K562 (cell line): Measurements from ENCODE around the gene PDE12. TPM values are rescaled to one million over a fixed set of nuclear protein-coding genes. Genes with fewer than 3 reads are reported as not detected.

Experiments used
- ATAC-seq: fragments of 200-7000 bp; cut with Tn5 transposase; 3 replicates; pipeline ENCODE4 v1.9.1; 2020; ENCODE audit warnings: moderate library complexity
- BruUV-seq: library from RNA; stranded (reverse); fragments of 400-500 nt; replicated peaks from 2 replicates; lab custom pipeline; 2021; lab: Mats Ljungman, UMichigan
- CTCF ChIA-PET: fragments of 300-600 bp; formaldehyde crosslinking; extraction: SDS; loops from one replicate; lab custom pipeline; 2021; ENCODE audit warnings: low intra/inter-chr PET ratio; lab: Yijun Ruan, JAX
- POLR2A ChIA-PET: fragments of 300-600, 350-650 bp; sonication (Branson Sonifier 250); formaldehyde crosslinking; extraction: SDS; loops from one replicate; lab custom pipeline; 2021; ENCODE audit warnings: antibody characterized with exemption, inconsistent platforms; lab: Yijun Ruan, JAX
- DNase-seq, 4 experiments: peaks; one replicate each; pipeline versions ENCODE4 v3.0.0 to v3.0.0-alpha.2; 2011 to 2018; ENCODE audit warnings: low spot score in 3 of 4, mixed read lengths in 3 of 4; ENCODE audit errors: extremely low read depth in 1 of 4
- FAIRE-seq: peaks from 2 replicates; lab custom pipeline; 2011; peaks lifted over from hg19 to GRCh38; lab: Jason Lieb, UNC
- H2AFZ ChIP-seq: 2 replicates; pipeline ENCODE4 v1.6.0; 2011; ENCODE audit warnings: low read depth, low read length, control low read depth, inconsistent platforms
- H3K27ac ChIP-seq: fragments of 200-600 bp; 3 replicates; pipeline ENCODE4 v1.8.0; 2011; ENCODE audit warnings: low read depth, mild to moderate bottlenecking, control low read depth, inconsistent platforms, low read length, moderate library complexity, mixed read lengths; ENCODE audit errors: extremely low read depth
- H3K27me3 ChIP-seq, 2 experiments: fragments of 300-600 bp in 1 of 2; 2 replicates in 1 of 2; 3 replicates in 1 of 2; pipeline versions ENCODE4 v1.6.0 to v1.8.0; 2011; ENCODE audit warnings: inconsistent platforms in 2 of 2, low read length in 2 of 2, mild to moderate bottlenecking in 1 of 2, mixed read lengths in 1 of 2, moderate library complexity in 1 of 2; ENCODE audit not compliant: control insufficient read depth in 2 of 2, insufficient read depth in 2 of 2
- H3K36me3 ChIP-seq: fragments of 300-600 bp; 3 replicates; pipeline ENCODE4 v1.8.0; 2011; ENCODE audit warnings: mild to moderate bottlenecking, low read length, inconsistent platforms; ENCODE audit not compliant: control insufficient read depth, insufficient read depth
- H3K4me1 ChIP-seq, 2 experiments: fragments of 200-600 bp in 1 of 2; replicated peaks in 1 of 2; 2 replicates in 1 of 2; 3 replicates in 1 of 2; pipeline versions ENCODE4 v1.5.1 to v1.8.0; 2011; ENCODE audit warnings: inconsistent platforms in 2 of 2, low read length in 2 of 2, mild to moderate bottlenecking in 1 of 2, mixed read lengths in 1 of 2, moderate library complexity in 1 of 2; ENCODE audit not compliant: control insufficient read depth in 2 of 2, insufficient read depth in 2 of 2
- H3K4me2 ChIP-seq: 2 replicates; pipeline ENCODE4 v1.6.1; 2011; ENCODE audit warnings: low read length, control low read depth, inconsistent platforms, mixed read lengths; ENCODE audit not compliant: insufficient read depth
- H3K4me3 ChIP-seq: fragments of 200-600 bp; sonication (generic), shearing (Covaris generic); 2 replicates; pipeline ENCODE4 v1.5.1; 2016; ENCODE audit warnings: control low read depth, inconsistent platforms
- H3K79me2 ChIP-seq: fragments of 200-600 bp; 3 replicates; pipeline ENCODE4 v1.8.0; 2011; ENCODE audit warnings: low read length, inconsistent platforms; ENCODE audit not compliant: control insufficient read depth, insufficient read depth
- H3K9ac ChIP-seq, 2 experiments: 2 replicates each; pipeline versions ENCODE4 v1.6.0 to v1.6.1; 2011; ENCODE audit warnings: low read depth in 2 of 2, low read length in 2 of 2, control low read depth in 1 of 2, inconsistent platforms in 1 of 2, mild to moderate bottlenecking in 1 of 2, mixed read lengths in 1 of 2; ENCODE audit not compliant: insufficient read depth in 1 of 2
- H3K9me1 ChIP-seq: one replicate; pipeline ENCODE4 v1.6.0; 2011; ENCODE audit warnings: inconsistent platforms, mild to moderate bottlenecking, low read length, moderate library complexity; ENCODE audit not compliant: control insufficient read depth, insufficient read depth
- H3K9me3 ChIP-seq: replicated peaks from 2 replicates; pipeline ENCODE4 v1.5.1; 2011; ENCODE audit warnings: low read depth, low read length, inconsistent platforms; ENCODE audit not compliant: control insufficient read depth, insufficient read depth
- H4K20me1 ChIP-seq: replicated peaks from 2 replicates; pipeline ENCODE4 v1.6.1; 2011; ENCODE audit warnings: low read length, inconsistent platforms, mixed read lengths; ENCODE audit not compliant: control insufficient read depth, insufficient read depth
- FOXJ2 ChIP-seq: fragments of 200-800 bp; sonication (Bioruptor generic); IDR thresholded peaks from 2 replicates; pipeline ENCODE4 v1.6.1; 2016; ENCODE audit warnings: missing genetic modification characterization, missing compliant biosample characterization
- GABPB2 ChIP-seq: fragments of 250-450 bp; sonication (Bioruptor Pico); conservative IDR thresholded peaks from 2 replicates; pipeline ENCODE4 v1.5.1; 2021; ENCODE audit warnings: mild to moderate bottlenecking
- KAT8 ChIP-seq: fragments of 450-650 bp; IDR thresholded peaks from 2 replicates; pipeline ENCODE4 v1.6.1; 2016; ENCODE audit warnings: low read depth, mild to moderate bottlenecking
- RBM22 ChIP-seq: fragments of 200-400 bp; formaldehyde crosslinking; IDR thresholded peaks from 2 replicates; pipeline ENCODE4 v1.6.1; 2018; ENCODE audit warnings: low read length, low read depth; ENCODE audit not compliant: poor library complexity, severe bottlenecking
- SIN3A ChIP-seq, 2 experiments: fragments of 150-350 bp in 1 of 2; IDR thresholded peaks; 2 replicates each; pipeline ENCODE4 v1.6.1; 2011 to 2016; ENCODE audit warnings: borderline replicate concordance in 2 of 2, low read depth in 2 of 2, low read length in 2 of 2, mild to moderate bottlenecking in 2 of 2, moderate library complexity in 2 of 2; ENCODE audit not compliant: control insufficient read depth in 1 of 2
- ZC3H4 ChIP-seq: sonication (generic); formaldehyde crosslinking; IDR thresholded peaks from 2 replicates; pipeline ENCODE4 v1.9.0; 2021; ENCODE audit warnings: missing genetic modification reagents, borderline replicate concordance
- ZNF324 ChIP-seq: fragments of 250-450 bp; sonication (Bioruptor Pico); IDR thresholded peaks from 2 replicates; pipeline ENCODE4 v1.4.0; 2020; ENCODE audit warnings: mild to moderate bottlenecking
- ZNF589 ChIP-seq: fragments of 200-800 bp; sonication (Bioruptor generic); IDR thresholded peaks from 2 replicates; pipeline ENCODE4 v1.6.1; 2016; ENCODE audit warnings: low read depth, missing genetic modification characterization, missing compliant biosample characterization
- ZNF785 ChIP-seq: fragments of 250-450 bp; sonication (Bioruptor Pico); IDR thresholded peaks from 2 replicates; pipeline ENCODE4 v1.4.0; 2020; ENCODE audit warnings: mild to moderate bottlenecking
- WGBS: fragments of 100-300 bp; shearing (Covaris generic); methylation state at CpG from one replicate; pipeline ENCODE4 v1.1.6; 2016; ENCODE audit warnings: low coverage, mixed read lengths; ENCODE audit not compliant: insufficient coverage; ENCODE audit errors: missing lambda C conversion rate; 5-methylcytosine and 5-hydroxymethylcytosine counted together
- in situ Hi-C: fragments of 300-500 bp; cut with MboI; formaldehyde crosslinking; loops from 4 replicates; pipeline ENCODE4 v1.15.0; 2018; ENCODE audit warnings: inconsistent platforms, mixed read lengths
- intact Hi-C: fragments of 100-400 bp; cut with micrococcal nuclease; formaldehyde crosslinking; loops from 2 replicates; pipeline ENCODE4 v1.14.2; 2022
- polyA plus RNA-seq, 8 experiments: library from polyadenylated mRNA; depleted of rRNA in 4 of 8; stranded (reverse) in 5 of 8; unstranded in 3 of 8; fragments of >200 nt; fragmentation: Nextera tagmentation in 2 of 8; fragmentation: Illumina TruSeq in 1 of 8; extraction: Ambion mirVana in 2 of 8; extraction: Trizol in 1 of 8; gene quantifications; 2 replicates each; pipeline versions ENCODE4 v1.2.1 to v1.2.3, GENCODE V29; 2011 to 2014; ENCODE audit warnings: inconsistent platforms in 1 of 8, missing spikeins in 1 of 8
- total RNA-seq, 7 experiments: library from RNA; depleted of rRNA in 6 of 7; stranded (reverse); fragments of >200 nt in 6 of 7; fragmentation: Illumina TruSeq in 2 of 7; extraction: Trizol in 2 of 7; gene quantifications; 2 replicates each; pipeline versions ENCODE4 v1.2.1 to v1.2.3, GENCODE V29; 2011 to 2021; ENCODE audit warnings: low replicate concordance in 1 of 7
- TF ChIP-seq, protein P1 (sequence below), 2 experiments: IDR thresholded peaks; 2 replicates each; pipeline ENCODE4 v1.6.1; 2012; ENCODE audit warnings: improper control_type of control experiment in 2 of 2, low read depth in 2 of 2, low read length in 2 of 2, borderline replicate concordance in 1 of 2

Gene PDE12
- total and polyA plus RNA-seq, 9 of the 15 experiments (the other 6 are each of a cell fraction or from before 2014, with no cell fraction given): 2.1 to 20.5 (median 10.0) TPM

DNA sequence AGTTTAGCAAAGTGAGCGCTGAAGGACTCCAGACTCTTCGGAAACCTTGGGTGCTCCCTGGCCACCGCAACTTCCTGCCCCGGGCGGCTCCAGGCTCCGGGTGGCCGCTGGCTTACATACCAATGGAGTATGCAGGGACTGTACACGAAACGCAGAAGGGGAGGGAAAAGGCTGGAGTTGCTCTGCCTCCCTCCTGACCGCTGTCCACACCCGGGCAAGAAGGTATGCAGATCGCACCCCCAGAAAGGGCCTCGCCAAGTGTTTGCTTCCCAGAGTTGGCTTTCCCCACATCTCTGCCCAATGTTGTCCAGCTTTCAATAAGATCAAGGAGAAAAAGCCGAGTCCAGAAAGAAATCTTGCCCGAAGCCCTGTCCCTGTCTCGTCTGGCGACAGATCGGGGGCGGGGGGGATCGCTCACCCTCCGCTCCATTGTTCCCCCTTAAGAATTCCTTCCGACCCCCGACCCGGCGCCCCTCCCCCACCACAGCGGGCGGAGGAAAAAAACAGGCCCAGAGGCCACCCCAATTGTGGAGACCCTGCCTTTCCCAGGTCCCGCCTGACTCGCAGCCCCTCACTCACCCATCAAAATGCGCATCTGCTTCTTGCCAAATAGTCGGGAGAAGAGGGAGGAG lies 40.5 kb downstream of the PDE12 start:
- H3K36me3 ChIP-seq: peaks cover 28% of the 10 kb centered on the region; the same call in 1 of the 3 replicates
- peaks cover 15 to 16% of the 10 kb centered on the region in 2 experiments; a peak in 4 of 5 replicates for H3K4me1 ChIP-seq
- DNase-seq (peak; percentile 34 to 65 (median 36)), ATAC-seq (peak; percentile 60), FAIRE-seq (no peak)
- H3K4me3 ChIP-seq: peak overlapping the region; percentile 85
- no peaks in the 10 kb centered on the region for H3K9me1 ChIP-seq
- intact Hi-C loops: loop anchor here (2.0 to 5.0 kb wide), 3 partner anchors 40 to 158 kb away; partner anchors contain the start of genes DENND6A and PDE12
- POLR2A ChIA-PET: interaction anchor here (0.6 to 2.1 kb wide), 21 partner anchors 8 to 259 kb away, joined by 3 to 7 read pairs (median 3); partner anchors contain the start of genes PDE12 and SLMAP
- peaks cover 68% of the 10 kb centered on the region for H3K79me2 ChIP-seq
- peak overlapping the region; percentile 98 to 99 for H3K9ac ChIP-seq
- peak overlapping the region; percentile 92 for H3K4me2 ChIP-seq
- BruUV-seq: TSS peak; percentile 59
- no peaks in the 10 kb centered on the region for H3K27me3 ChIP-seq
- H2AFZ ChIP-seq: peak overlapping the region; percentile 78; the same call in 1 of the 2 replicates
- peak overlapping the region; percentile 97 for H3K27ac ChIP-seq
- no peaks in the 10 kb centered on the region for H3K9me3 ChIP-seq
- in situ Hi-C loops: no loop called here
- peaks cover 12% of the 10 kb centered on the region for H4K20me1 ChIP-seq
- WGBS: 0% methylated on average over 10 of the region's 31 CpGs
- CTCF ChIA-PET: no interaction called here
- TF ChIP-seq ZNF589 (CRISPR knock-in tag) (0 out of 2 replicates have a peak, but pooled peaks have one; percentile 40), FOXJ2 (no peak), GABPB2 (CRISPR knock-in tag) (no peak), ZC3H4 (CRISPR knock-in tag) (peak; percentile 78; the same call in 1 of the 2 replicates), ZNF785 (CRISPR knock-in tag) (no peak), ZNF324 (CRISPR knock-in tag) (no peak), KAT8 (no peak), RBM22 (peak; percentile 84), SIN3A (IDR thresholded peaks at IDR 0.05; ENCODE audit: borderline replicate concordance in 2 of 2, control insufficient read depth in 1 of 2, low read depth in 2 of 2, low read length in 2 of 2) (peak in 1 of 2 experiments; percentile 25; a peak in 1 of 4 replicates)
- TF ChIP-seq, protein P1, sequence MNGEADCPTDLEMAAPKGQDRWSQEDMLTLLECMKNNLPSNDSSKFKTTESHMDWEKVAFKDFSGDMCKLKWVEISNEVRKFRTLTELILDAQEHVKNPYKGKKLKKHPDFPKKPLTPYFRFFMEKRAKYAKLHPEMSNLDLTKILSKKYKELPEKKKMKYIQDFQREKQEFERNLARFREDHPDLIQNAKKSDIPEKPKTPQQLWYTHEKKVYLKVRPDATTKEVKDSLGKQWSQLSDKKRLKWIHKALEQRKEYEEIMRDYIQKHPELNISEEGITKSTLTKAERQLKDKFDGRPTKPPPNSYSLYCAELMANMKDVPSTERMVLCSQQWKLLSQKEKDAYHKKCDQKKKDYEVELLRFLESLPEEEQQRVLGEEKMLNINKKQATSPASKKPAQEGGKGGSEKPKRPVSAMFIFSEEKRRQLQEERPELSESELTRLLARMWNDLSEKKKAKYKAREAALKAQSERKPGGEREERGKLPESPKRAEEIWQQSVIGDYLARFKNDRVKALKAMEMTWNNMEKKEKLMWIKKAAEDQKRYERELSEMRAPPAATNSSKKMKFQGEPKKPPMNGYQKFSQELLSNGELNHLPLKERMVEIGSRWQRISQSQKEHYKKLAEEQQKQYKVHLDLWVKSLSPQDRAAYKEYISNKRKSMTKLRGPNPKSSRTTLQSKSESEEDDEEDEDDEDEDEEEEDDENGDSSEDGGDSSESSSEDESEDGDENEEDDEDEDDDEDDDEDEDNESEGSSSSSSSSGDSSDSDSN (IDR thresholded peaks at IDR 0.05; ENCODE audit: borderline replicate concordance in 1 of 2, low read depth in 2 of 2, low read length in 2 of 2): peak in 1 of 2 experiments; percentile 91; a peak in 2 of 4 replicates
